ENCODE results near the gene NOC3L.

Gene NOC3L

DNA sequence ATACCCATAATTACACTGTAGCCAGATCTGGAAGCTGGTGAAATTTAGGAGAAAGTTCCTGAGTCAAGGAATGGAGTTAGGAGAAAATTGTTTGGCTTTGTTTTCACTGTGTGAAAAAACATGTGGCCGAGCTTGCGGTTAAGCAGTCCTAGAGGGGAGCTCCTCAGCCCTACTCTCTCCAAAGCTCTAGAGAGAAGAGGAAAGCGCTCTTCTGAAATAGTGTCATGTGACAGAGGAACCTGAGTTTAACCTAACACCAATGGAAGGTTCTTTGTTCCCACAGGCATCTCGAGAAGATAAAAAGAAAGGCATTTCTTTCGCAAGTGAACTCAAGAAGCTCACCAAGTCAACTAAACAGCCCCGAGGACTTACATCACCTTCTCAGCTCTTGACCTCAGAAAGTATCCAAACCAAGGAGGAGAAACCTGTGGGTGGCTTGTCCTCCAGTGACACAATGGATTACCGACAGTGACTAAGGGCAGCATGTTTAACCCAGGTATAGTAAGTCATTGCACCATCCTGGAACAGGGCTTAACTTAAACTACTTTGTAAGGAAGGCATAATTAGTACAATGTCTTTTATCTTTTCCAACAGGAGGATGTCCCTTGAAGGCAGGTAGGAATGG, 38.0 kb downstream of the NOC3L start:
- TF ChIP-seq, protein P1, sequence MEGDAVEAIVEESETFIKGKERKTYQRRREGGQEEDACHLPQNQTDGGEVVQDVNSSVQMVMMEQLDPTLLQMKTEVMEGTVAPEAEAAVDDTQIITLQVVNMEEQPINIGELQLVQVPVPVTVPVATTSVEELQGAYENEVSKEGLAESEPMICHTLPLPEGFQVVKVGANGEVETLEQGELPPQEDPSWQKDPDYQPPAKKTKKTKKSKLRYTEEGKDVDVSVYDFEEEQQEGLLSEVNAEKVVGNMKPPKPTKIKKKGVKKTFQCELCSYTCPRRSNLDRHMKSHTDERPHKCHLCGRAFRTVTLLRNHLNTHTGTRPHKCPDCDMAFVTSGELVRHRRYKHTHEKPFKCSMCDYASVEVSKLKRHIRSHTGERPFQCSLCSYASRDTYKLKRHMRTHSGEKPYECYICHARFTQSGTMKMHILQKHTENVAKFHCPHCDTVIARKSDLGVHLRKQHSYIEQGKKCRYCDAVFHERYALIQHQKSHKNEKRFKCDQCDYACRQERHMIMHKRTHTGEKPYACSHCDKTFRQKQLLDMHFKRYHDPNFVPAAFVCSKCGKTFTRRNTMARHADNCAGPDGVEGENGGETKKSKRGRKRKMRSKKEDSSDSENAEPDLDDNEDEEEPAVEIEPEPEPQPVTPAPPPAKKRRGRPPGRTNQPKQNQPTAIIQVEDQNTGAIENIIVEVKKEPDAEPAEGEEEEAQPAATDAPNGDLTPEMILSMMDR (IDR thresholded peaks at IDR 0.05; ENCODE audit: extremely low read depth, insufficient read depth, missing control alignments): no peak
- no peak for DNase-seq (ENCODE audit: low spot score)
- in situ Hi-C loops (cut with MboI; ENCODE audit: low pct_unique_long_range_greater_than_20kb, low sequenced_read_pairs, unreplicated experiment): loop anchor here (25.0 kb wide), 1 partner anchor 412 kb away; no protein-coding TSS in a partner anchor

GRCh38 chr10:94320285-94320914, 42.3 kb downstream of the NOC3L start:
- TF ChIP-seq, protein P1 (IDR thresholded peaks at IDR 0.05; ENCODE audit: extremely low read depth, insufficient read depth, missing control alignments): peak; percentile 76
- in situ Hi-C loops (cut with MboI; ENCODE audit: low pct_unique_long_range_greater_than_20kb, low sequenced_read_pairs, unreplicated experiment): loop anchor here (25.0 kb wide), 1 partner anchor 408 kb away; no protein-coding TSS in a partner anchor
- DNase-seq (ENCODE audit: low spot score): peak; percentile 47

- TF ChIP-seq, protein P1 (IDR thresholded peaks at IDR 0.05; ENCODE audit: extremely low read depth, insufficient read depth, missing control alignments): no peak
- in situ Hi-C loops (cut with MboI; ENCODE audit: low pct_unique_long_range_greater_than_20kb, low sequenced_read_pairs, unreplicated experiment): loop anchor here (25.0 kb wide), 1 partner anchor 404 kb away; no protein-coding TSS in a partner anchor
- no peak for DNase-seq (ENCODE audit: low spot score)
These were observed 46.2 kb downstream of the NOC3L start for GRCh38 chr10:94316560-94316959.

- TF ChIP-seq, protein P1 (IDR thresholded peaks at IDR 0.05; ENCODE audit: extremely low read depth, insufficient read depth, missing control alignments): no peak
- no peak for DNase-seq (ENCODE audit: low spot score)
- in situ Hi-C loops (cut with MboI; ENCODE audit: low pct_unique_long_range_greater_than_20kb, low sequenced_read_pairs, unreplicated experiment): loop anchor here (25.0 kb wide), 1 partner anchor 404 kb away; no protein-coding TSS in a partner anchor
These were observed 46.7 kb downstream of the NOC3L start for GRCh38 chr10:94315975-94316464.

DNA sequence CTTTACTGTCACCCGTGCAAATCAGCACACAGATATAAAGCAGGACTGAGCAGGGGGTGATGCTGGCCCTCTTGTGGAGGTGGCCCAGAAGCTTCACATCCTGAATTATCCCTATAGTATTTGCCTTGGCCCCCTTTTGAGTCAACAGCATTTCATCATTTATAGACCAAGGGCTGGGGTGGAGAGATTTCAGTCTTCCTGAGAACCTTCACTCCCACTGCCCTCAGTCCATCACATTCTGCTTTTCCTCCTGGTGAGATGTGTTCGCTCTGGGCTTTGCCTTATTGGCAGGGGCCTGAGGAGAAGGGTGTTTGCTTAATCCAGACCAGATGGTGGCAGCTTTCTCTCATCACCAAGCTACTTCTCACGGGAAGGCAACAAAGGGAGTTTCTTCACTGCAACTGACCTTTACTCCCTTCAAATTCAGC, 47.7 kb downstream of the NOC3L start:
- no peak for DNase-seq (ENCODE audit: low spot score)
- TF ChIP-seq, protein P1 (IDR thresholded peaks at IDR 0.05; ENCODE audit: extremely low read depth, insufficient read depth, missing control alignments): no peak
- in situ Hi-C loops (cut with MboI; ENCODE audit: low pct_unique_long_range_greater_than_20kb, low sequenced_read_pairs, unreplicated experiment): loop anchor here (25.0 kb wide), 1 partner anchor 403 kb away; no protein-coding TSS in a partner anchor

DNA sequence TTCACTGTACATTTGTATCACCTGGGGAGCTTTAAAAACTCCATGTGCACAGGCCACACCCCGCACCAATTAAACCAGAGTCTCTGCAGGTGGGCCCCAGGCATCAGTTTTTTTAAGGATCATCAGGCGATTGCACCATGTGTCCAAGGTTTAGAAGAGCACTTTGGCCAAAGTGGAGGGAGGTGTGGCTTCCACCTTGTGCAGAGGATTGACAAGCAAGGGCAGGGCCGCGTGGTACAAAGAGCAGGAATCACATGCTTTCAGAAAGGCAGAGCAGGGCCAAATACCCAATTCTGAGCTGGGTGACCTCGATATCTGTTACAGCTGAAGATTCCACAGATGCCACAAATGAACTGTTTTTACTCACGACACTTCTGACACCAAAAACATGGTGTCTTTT, 52.4 kb downstream of the NOC3L start:
- TF ChIP-seq, protein P1 (IDR thresholded peaks at IDR 0.05; ENCODE audit: extremely low read depth, insufficient read depth, missing control alignments): no peak
- in situ Hi-C loops (cut with MboI; ENCODE audit: low pct_unique_long_range_greater_than_20kb, low sequenced_read_pairs, unreplicated experiment): loop anchor here (25.0 kb wide), 1 partner anchor 398 kb away; no protein-coding TSS in a partner anchor
- no peak for DNase-seq (ENCODE audit: low spot score)
